Colonic mucosa (tissue), 4 donors: ENCODE data around the gene OR10R2. TPM values are rescaled to one million over a fixed set of nuclear protein-coding genes. Genes with fewer than 3 reads are reported as not detected.

Experiments used
- DNase-seq: peaks from one replicate; pipeline ENCODE4 v3.0.0-alpha.2; 2020
- H3K27ac ChIP-seq: fragments of 200-600 bp; one replicate; pipeline ENCODE4 v1.8.0; 2021
- H3K27me3 ChIP-seq: fragments of 200-600 bp; one replicate; pipeline ENCODE4 v1.8.0; 2021
- H3K36me3 ChIP-seq: fragments of 200-600 bp; one replicate; pipeline ENCODE4 v1.8.0; 2021
- H3K4me1 ChIP-seq: fragments of 200-600 bp; one replicate; pipeline ENCODE4 v1.8.0; 2021; ENCODE audit warnings: mild to moderate bottlenecking
- H3K4me3 ChIP-seq: fragments of 200-600 bp; one replicate; pipeline ENCODE4 v1.8.0; 2021
- H3K9ac ChIP-seq, 2 donors: one replicate each; pipeline ENCODE4 v1.7.0; 2013; ENCODE audit warnings: control low read depth in 2 of 2, low read depth in 2 of 2, low read length in 2 of 2
- H3K9me3 ChIP-seq: fragments of 200-600 bp; one replicate; pipeline ENCODE4 v1.8.0; 2021
- CTCF ChIP-seq: fragments of 200-600 bp; IDR thresholded peaks from one replicate; pipeline ENCODE4 v1.8.0; 2022; ENCODE audit warnings: antibody characterized with exemption, mild to moderate bottlenecking
- intact Hi-C: fragments of 100-400 bp; cut with DNase I; formaldehyde crosslinking; loops from one replicate; pipeline ENCODE4 v1.14.1; 2022
- total RNA-seq, 2 donors: library from RNA; stranded (reverse); fragmentation: NEBNext Ultra II Directional in 1 of 2; extraction: Animal tissue kit (Norgen Biotek cat#: 25700) in 1 of 2; gene quantifications; one replicate each; pipeline ENCODE4 v1.2.1, GENCODE V29; 2021
- donor health status: healthy.
- donor health status: DM: no; HTN: no; CAD: no.
- donor health status: DM: no; HTN: no; CAD: no.

OR10R2 gene
- total RNA-seq, 2 donors from 2014 or later = not detected

- TF ChIP-seq CTCF = no peak
- no peak overlapping the region for H3K27ac ChIP-seq
- no peaks in the 10 kb centered on the region for H3K36me3 ChIP-seq
- no peaks in the 10 kb centered on the region for H3K4me1 ChIP-seq
- intact Hi-C loops = no loop called here
- no peak for DNase-seq
- H3K27me3 ChIP-seq = no peaks in the 10 kb centered on the region
- no peaks in the 10 kb centered on the region for H3K9me3 ChIP-seq
- H3K9ac ChIP-seq = no peak overlapping the region
- H3K4me3 ChIP-seq = no peak overlapping the region
These were observed 17.5 kb upstream of the OR10R2 start for GRCh38 chr1:158454537-158454936.

- H3K36me3 ChIP-seq = no peaks in the 10 kb centered on the region
- H3K4me1 ChIP-seq = no peaks in the 10 kb centered on the region
- DNase-seq = no peak
- H3K4me3 ChIP-seq = no peak overlapping the region
- intact Hi-C loops = no loop called here
- no peak for TF ChIP-seq CTCF
- no peak overlapping the region for H3K9ac ChIP-seq
- H3K27ac ChIP-seq = no peak overlapping the region
- H3K27me3 ChIP-seq = no peaks in the 10 kb centered on the region
- no peaks in the 10 kb centered on the region for H3K9me3 ChIP-seq
These were observed 14.8 kb upstream of the OR10R2 start for GRCh38 chr1:158457246-158457645.

- no peaks in the 10 kb centered on the region for H3K27me3 ChIP-seq
- no peak for TF ChIP-seq CTCF
- no peak overlapping the region for H3K27ac ChIP-seq
- H3K4me1 ChIP-seq = no peaks in the 10 kb centered on the region
- H3K36me3 ChIP-seq = no peaks in the 10 kb centered on the region
- H3K9me3 ChIP-seq = no peaks in the 10 kb centered on the region
- H3K9ac ChIP-seq = no peak overlapping the region
- intact Hi-C loops = no loop called here
- no peak overlapping the region for H3K4me3 ChIP-seq
- DNase-seq = no peak
These were observed 13.8 kb upstream of the OR10R2 start for GRCh38 chr1:158458263-158458662.

- H3K27ac ChIP-seq = no peak within 1 kb of the TSS
These were observed 10.5 kb upstream of the OR10R2 start, which contains the start of gene OR10K1 for GRCh38 chr1:158461534-158461933. Gene OR10K1, plus strand, starts transcription at chr1:158461834. Its CDS starts 3,728 bp downstream, at chr1:158465562.

GRCh38 chr1:158485455-158485854, 13.4 kb downstream of the OR10R2 start:
- Histone ChIP-seq H3K9me3 (no peaks in the 10 kb centered on the region), H3K9ac (no peak overlapping the region), H3K36me3 (no peaks in the 10 kb centered on the region), H3K4me1 (no peaks in the 10 kb centered on the region), H3K27ac (no peak overlapping the region), H3K4me3 (no peak overlapping the region), H3K27me3 (no peaks in the 10 kb centered on the region)
- TF ChIP-seq CTCF = no peak
- intact Hi-C loops = no loop called here
- DNase-seq = no peak

More at GRCh38 chr1:158461534-158461933, 10.5 kb upstream of the OR10R2 start, which contains the start of gene OR10K1:
- intact Hi-C loops = no loop called here
- Histone ChIP-seq H3K9me3 (no peaks in the 10 kb centered on the region), H3K27me3 (no peaks in the 10 kb centered on the region), H3K4me1 (no peaks in the 10 kb centered on the region), H3K36me3 (no peaks in the 10 kb centered on the region), H3K9ac (no peak within 1 kb of the TSS), H3K4me3 (no peak within 1 kb of the TSS)
- no peak for TF ChIP-seq CTCF
- DNase-seq = no peak
